ENCODE measurements around the gene MARK1.

Gene MARK1

DNA sequence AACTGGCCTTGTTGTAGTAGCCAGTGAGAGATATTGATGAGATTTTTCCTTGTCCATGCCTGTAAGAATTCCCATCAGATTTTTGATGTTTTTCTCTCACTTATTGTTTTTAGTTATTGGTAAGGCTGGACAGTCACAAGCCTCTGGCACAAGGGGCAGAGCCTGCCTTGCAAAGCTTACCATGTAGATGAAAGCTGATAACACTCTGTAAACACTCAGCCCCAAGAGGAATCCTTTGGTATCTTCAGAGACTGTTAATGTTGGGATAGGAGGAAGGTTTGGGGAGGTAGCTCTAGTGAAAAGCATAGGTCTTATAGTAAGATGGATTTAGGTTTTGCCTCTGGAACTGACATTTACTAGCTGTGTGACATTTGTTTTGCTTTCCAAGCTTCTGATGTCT, 37.7 kb downstream of the MARK1 start:
- no peak overlapping the region for H3K4me3 ChIP-seq (ENCODE audit: low read depth, low read length)
- no peak for TF ChIP-seq CTCF (IDR thresholded peaks at IDR 0.05; ENCODE audit: low read depth, low read length)
- no peak for DNase-seq (ENCODE audit: low read depth, low spot score)
- in situ Hi-C loops (cut with HindIII; ENCODE audit: low sequenced_read_pairs), result no loop called here

DNA sequence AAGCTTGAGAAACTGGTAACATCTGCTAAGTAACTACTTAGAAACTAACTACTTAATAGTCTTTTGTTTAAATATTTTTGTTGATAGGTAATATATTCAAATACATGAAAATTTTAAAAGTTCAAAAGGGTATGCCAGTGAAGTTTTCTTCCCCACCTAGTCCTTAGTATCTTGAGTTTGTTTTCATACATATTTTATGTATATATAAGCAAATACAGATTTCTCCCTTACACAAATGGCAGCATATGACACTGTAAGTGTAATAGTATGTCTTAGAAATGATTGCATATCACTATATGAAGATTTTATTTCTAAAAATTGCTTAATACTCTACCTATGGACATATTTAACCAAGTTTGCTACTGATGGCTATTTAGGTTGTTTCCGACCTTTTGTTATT, 38.9 kb downstream of the MARK1 start:
- in situ Hi-C loops (cut with HindIII; ENCODE audit: low sequenced_read_pairs), result no loop called here
- DNase-seq (ENCODE audit: low read depth, low spot score), result no peak
- H3K4me3 ChIP-seq (ENCODE audit: low read depth, low read length), result no peak overlapping the region
- TF ChIP-seq CTCF (IDR thresholded peaks at IDR 0.05; ENCODE audit: low read depth, low read length), result no peak

- in situ Hi-C loops (cut with HindIII; ENCODE audit: low sequenced_read_pairs), result no loop called here
- DNase-seq (ENCODE audit: low read depth, low spot score), result no peak
- TF ChIP-seq CTCF (IDR thresholded peaks at IDR 0.05; ENCODE audit: low read depth, low read length), result no peak
- no peak overlapping the region for H3K4me3 ChIP-seq (ENCODE audit: low read depth, low read length)
Measured at GRCh38 chr1:220572416-220572815, 44.5 kb downstream of the MARK1 start.

DNA sequence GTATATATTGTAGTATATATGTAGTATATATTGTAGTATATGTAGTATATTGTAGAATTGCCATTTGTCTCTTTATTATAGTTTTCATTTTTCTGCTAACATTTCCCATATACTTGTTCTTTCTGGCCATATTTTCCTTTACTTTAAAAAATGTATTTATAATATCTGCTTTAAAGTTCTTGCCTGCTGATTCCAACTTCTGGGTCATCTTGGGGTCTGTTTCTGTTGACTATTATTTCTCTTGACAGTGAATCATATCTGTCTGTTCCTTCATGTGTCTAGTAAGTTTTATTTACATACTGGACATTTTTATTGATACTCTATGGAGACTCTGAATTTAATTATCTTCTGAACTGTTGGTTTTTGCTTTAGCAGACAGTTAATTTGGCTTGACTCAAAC, 45.9 kb downstream of the MARK1 start:
- DNase-seq (ENCODE audit: low read depth, low spot score), result no peak
- H3K4me3 ChIP-seq (ENCODE audit: low read depth, low read length), result no peak overlapping the region
- in situ Hi-C loops (cut with HindIII; ENCODE audit: low sequenced_read_pairs), result no loop called here
- TF ChIP-seq CTCF (IDR thresholded peaks at IDR 0.05; ENCODE audit: low read depth, low read length), result no peak

- TF ChIP-seq CTCF (IDR thresholded peaks at IDR 0.05; ENCODE audit: low read depth, low read length), result no peak
- no peak overlapping the region for H3K4me3 ChIP-seq (ENCODE audit: low read depth, low read length)
- DNase-seq (ENCODE audit: low read depth, low spot score), result no peak
- in situ Hi-C loops (cut with HindIII; ENCODE audit: low sequenced_read_pairs), result no loop called here
Measured at GRCh38 chr1:220575718-220576497, 48.0 kb downstream of the MARK1 start.

DNA sequence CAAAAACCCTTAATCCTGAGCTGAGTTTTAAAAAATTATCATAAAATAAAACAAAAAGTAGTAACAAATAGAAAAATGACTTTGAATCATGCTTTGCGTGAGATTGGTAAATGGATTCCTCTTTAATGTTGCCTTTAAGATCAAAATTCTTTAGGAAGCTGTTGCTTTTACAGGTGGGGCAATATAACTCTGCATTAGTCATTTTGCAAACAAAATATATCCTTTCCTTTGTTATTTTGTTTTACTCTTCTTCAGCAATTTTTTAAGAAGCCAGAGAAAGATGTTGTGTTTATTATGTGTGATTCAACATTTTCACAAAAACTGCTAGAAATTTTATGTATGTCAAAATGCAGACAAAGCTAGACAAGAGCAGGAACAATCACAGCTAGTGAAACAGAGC, 50.0 kb downstream of the MARK1 start:
- no peak overlapping the region for H3K4me3 ChIP-seq (ENCODE audit: low read depth, low read length)
- in situ Hi-C loops (cut with HindIII; ENCODE audit: low sequenced_read_pairs), result no loop called here
- no peak for TF ChIP-seq CTCF (IDR thresholded peaks at IDR 0.05; ENCODE audit: low read depth, low read length)
- no peak for DNase-seq (ENCODE audit: low read depth, low spot score)

Data from astrocyte of the spinal cord (primary cell).